ENCODE data around the gene PABPN1L. TPM values are rescaled to one million over a fixed set of nuclear protein-coding genes. Genes with fewer than 3 reads are reported as not detected.
A peak's percentile ranks its signal among the peaks of the same experiment; 100 is the strongest.
"Not testable (repeated sequence)": the region's sequence is repeated elsewhere in the genome, so short reads cannot be mapped to it uniquely, and the experiment has no call there.

Gene PABPN1L
- total RNA-seq, 1 donor from 2014 or later, result 0.67 TPM

GRCh38 chr16:88892065-88892464 is 25.6 kb upstream of the PABPN1L start:
- Mint-ChIP-seq H3K27ac (no peak overlapping the region), H3K9me3 (no peaks in the 10 kb centered on the region), H3K4me3 (no peak overlapping the region), H3K27me3 (no peaks in the 10 kb centered on the region), H3K4me1 (peaks cover 16% of the 10 kb centered on the region), H3K36me3 (ENCODE audit: low read depth) (peaks cover 42% of the 10 kb centered on the region)
- ChIA-PET CTCF (no interaction called here), POLR2A (no interaction called here)
- ATAC-seq (ENCODE audit: low read depth) (no peak), DNase-seq (no peak)
- no peak for TF ChIP-seq CTCF (IDR thresholded peaks at IDR 0.05)
- intact Hi-C loops (cut with micrococcal nuclease), result no loop called here

GRCh38 chr16:88891083-88891482 is 24.6 kb upstream of the PABPN1L start:
- DNase-seq (no peak), ATAC-seq (ENCODE audit: low read depth) (no peak)
- Mint-ChIP-seq H3K36me3 (ENCODE audit: low read depth) (peaks cover 45% of the 10 kb centered on the region), H3K27ac (peak overlapping the region; percentile 50), H3K27me3 (no peaks in the 10 kb centered on the region), H3K4me3 (no peak overlapping the region), H3K4me1 (peaks cover 16% of the 10 kb centered on the region), H3K9me3 (no peaks in the 10 kb centered on the region)
- ChIA-PET POLR2A (no interaction called here), CTCF (no interaction called here)
- no peak for TF ChIP-seq CTCF (IDR thresholded peaks at IDR 0.05)
- intact Hi-C loops (cut with micrococcal nuclease), result no loop called here

GRCh38 chr16:88889702-88890352 is 23.4 kb upstream of the PABPN1L start:
- H3K9me3 Mint-ChIP-seq; POLR2A ChIA-PET; H3K4me3 Mint-ChIP-seq; ATAC-seq (ENCODE audit: low read depth); intact Hi-C loops (cut with micrococcal nuclease); DNase-seq; CTCF ChIA-PET; H3K27ac Mint-ChIP-seq; H3K27me3 Mint-ChIP-seq; H3K4me1 Mint-ChIP-seq: not testable (repeated sequence)
- peaks cover 51% of the 10 kb centered on the region for H3K36me3 Mint-ChIP-seq (ENCODE audit: low read depth)

GRCh38 chr16:88888461-88889387 is 22.3 kb upstream of the PABPN1L start:
- intact Hi-C loops (cut with micrococcal nuclease), result no loop called here
- no peaks in the 10 kb centered on the region for H3K27me3 Mint-ChIP-seq
- no peaks in the 10 kb centered on the region for H3K9me3 Mint-ChIP-seq
- no peak overlapping the region for H3K4me3 Mint-ChIP-seq
- H3K36me3 Mint-ChIP-seq (ENCODE audit: low read depth), result peaks cover 55% of the 10 kb centered on the region
- TF ChIP-seq CTCF (IDR thresholded peaks at IDR 0.05), result no peak
- peaks cover 3% of the 10 kb centered on the region for H3K4me1 Mint-ChIP-seq
- CTCF ChIA-PET, result no interaction called here
- ATAC-seq (ENCODE audit: low read depth), result peak; percentile 21
- POLR2A ChIA-PET, result no interaction called here
- no peak overlapping the region for H3K27ac Mint-ChIP-seq
- no peak for DNase-seq

- CTCF ChIA-PET, result no interaction called here
- POLR2A ChIA-PET, result interaction anchor here (0.6 kb wide), 1 partner anchor 997 kb away, joined by 3 read pairs; no protein-coding TSS in a partner anchor
- intact Hi-C loops (cut with micrococcal nuclease), result no loop called here
These were observed 21.6 kb upstream of the PABPN1L start for GRCh38 chr16:88888057-88888456.

More at GRCh38 chr16:88888057-88888456, 21.6 kb upstream of the PABPN1L start:
- Mint-ChIP-seq H3K36me3 (ENCODE audit: low read depth) (peaks cover 59% of the 10 kb centered on the region), H3K4me3 (no peak overlapping the region), H3K27ac (no peak overlapping the region), H3K9me3 (no peaks in the 10 kb centered on the region), H3K27me3 (no peaks in the 10 kb centered on the region), H3K4me1 (peaks cover 4% of the 10 kb centered on the region)
- DNase-seq, result no peak
- no peak for ATAC-seq (ENCODE audit: low read depth)
- no peak for TF ChIP-seq CTCF (IDR thresholded peaks at IDR 0.05)
